ENCODE results near the gene PLCH1.

The PLCH1 gene

GRCh38 chr3:155608228-155608920 lies 136.5 kb downstream of the PLCH1 start:
- no peak for DNase-seq (ENCODE audit: low read depth in 2 of 2)

GRCh38 chr3:155607761-155608160 lies 137.1 kb downstream of the PLCH1 start:
- no peak for DNase-seq (ENCODE audit: low read depth in 2 of 2)

GRCh38 chr3:155605571-155605970 lies 139.3 kb downstream of the PLCH1 start:
- DNase-seq (ENCODE audit: low read depth in 2 of 2): no peak

- no peak for DNase-seq (ENCODE audit: low read depth in 2 of 2)
Observed at GRCh38 chr3:155604967-155605366, 139.9 kb downstream of the PLCH1 start.

- no peak for DNase-seq (ENCODE audit: low read depth in 2 of 2)
Observed at GRCh38 chr3:155604126-155604525, 140.7 kb downstream of the PLCH1 start.

GRCh38 chr3:155603302-155603701 lies 141.6 kb downstream of the PLCH1 start:
- no peak for DNase-seq (ENCODE audit: low read depth in 2 of 2)

GRCh38 chr3:155602307-155602706 lies 142.6 kb downstream of the PLCH1 start:
- no peak for DNase-seq (ENCODE audit: low read depth in 2 of 2)

- no peak for DNase-seq (ENCODE audit: low read depth in 2 of 2)
Observed at GRCh38 chr3:155598671-155599070, 146.2 kb downstream of the PLCH1 start.

GRCh38 chr3:155596615-155597014 lies 148.3 kb downstream of the PLCH1 start:
- DNase-seq (ENCODE audit: low read depth in 2 of 2): no peak

- no peak for DNase-seq (ENCODE audit: low read depth in 2 of 2)
Observed at GRCh38 chr3:155595371-155595770, 149.5 kb downstream of the PLCH1 start.

GRCh38 chr3:155594526-155595187 lies 150.2 kb downstream of the PLCH1 start:
- no peak for DNase-seq (ENCODE audit: low read depth in 2 of 2)

GRCh38 chr3:155587581-155587980 lies 157.3 kb downstream of the PLCH1 start:
- no peak for DNase-seq (ENCODE audit: low read depth in 2 of 2)

GRCh38 chr3:155585384-155585783 lies 159.5 kb downstream of the PLCH1 start:
- DNase-seq (ENCODE audit: low read depth in 2 of 2): no peak

- no peak for DNase-seq (ENCODE audit: low read depth in 2 of 2)
Observed at GRCh38 chr3:155581579-155581978, 163.3 kb downstream of the PLCH1 start.

- DNase-seq (ENCODE audit: low read depth in 2 of 2): no peak
Observed at GRCh38 chr3:155572085-155572484, 172.8 kb downstream of the PLCH1 start.

- no peak for DNase-seq (ENCODE audit: low read depth in 2 of 2)
Observed at GRCh38 chr3:155568295-155568694, 176.6 kb downstream of the PLCH1 start.

- DNase-seq (ENCODE audit: low read depth in 2 of 2): no peak
Observed at GRCh38 chr3:155560594-155560993, 184.3 kb downstream of the PLCH1 start.

- no peak for DNase-seq (ENCODE audit: low read depth in 2 of 2)
Observed at GRCh38 chr3:155560135-155560534, 184.7 kb downstream of the PLCH1 start.

- DNase-seq (ENCODE audit: low read depth in 2 of 2): no peak
Observed at GRCh38 chr3:155556531-155556930, 188.3 kb downstream of the PLCH1 start.

- DNase-seq (ENCODE audit: low read depth in 2 of 2): no peak
Observed at GRCh38 chr3:155555479-155556060, 189.3 kb downstream of the PLCH1 start.

GRCh38 chr3:155554777-155555451 lies 190.0 kb downstream of the PLCH1 start:
- DNase-seq (ENCODE audit: low read depth in 2 of 2): no peak

GRCh38 chr3:155553780-155554179 lies 191.1 kb downstream of the PLCH1 start:
- no peak for DNase-seq (ENCODE audit: low read depth in 2 of 2)

- no peak for DNase-seq (ENCODE audit: low read depth in 2 of 2)
Observed at GRCh38 chr3:155553326-155553725, 191.5 kb downstream of the PLCH1 start.
